HepG2 (cell line): ENCODE results near the gene AHCY. TPM values are rescaled to one million over a fixed set of nuclear protein-coding genes. Genes with fewer than 3 reads are reported as not detected.

Experiments used
- HMGA1 ChIP-seq: sonication (generic); formaldehyde crosslinking; conservative IDR thresholded peaks from 2 replicates; pipeline ENCODE4 v1.4.0; 2020; ENCODE audit warnings: missing genetic modification reagents
- IRF1 ChIP-seq: sonication (generic); formaldehyde crosslinking; IDR thresholded peaks from 2 replicates; pipeline ENCODE4 v1.4.0; 2020; ENCODE audit warnings: low read depth, mild to moderate bottlenecking, missing genetic modification reagents
- JUN ChIP-seq: sonication (generic); formaldehyde crosslinking; IDR thresholded peaks from 2 replicates; pipeline ENCODE4 v1.4.0; 2020; ENCODE audit warnings: mild to moderate bottlenecking, missing genetic modification reagents
- KLF6 ChIP-seq: IDR thresholded peaks from 2 replicates; pipeline ENCODE4 v1.8.0; 2016; ENCODE audit warnings: missing biosample characterization, missing genetic modification reagents
- LCORL ChIP-seq, 2 experiments: fragments of 450-650 bp in 1 of 2; sonication (generic) in 1 of 2; formaldehyde crosslinking in 1 of 2; IDR thresholded peaks; 2 replicates each; pipeline versions ENCODE4 v1.5.0 to v1.6.1; 2017 to 2020; ENCODE audit warnings: antibody characterized with exemption in 1 of 2, missing genetic modification reagents in 1 of 2
- MEIS2 ChIP-seq: sonication (generic); formaldehyde crosslinking; IDR thresholded peaks from 2 replicates; pipeline ENCODE4 v1.9.0; 2021; ENCODE audit warnings: mild to moderate bottlenecking, missing genetic modification reagents
- REST ChIP-seq, 2 experiments: IDR thresholded peaks; 2 replicates each; pipeline ENCODE4 v1.6.1; 2011 to 2012; ENCODE audit warnings: low read length in 2 of 2, borderline replicate concordance in 1 of 2, low read depth in 1 of 2, mild to moderate bottlenecking in 1 of 2, moderate library complexity in 1 of 2
- RXRB ChIP-seq: IDR thresholded peaks from 2 replicates; pipeline ENCODE4 v1.6.1; 2016; ENCODE audit warnings: borderline replicate concordance, missing genetic modification reagents, missing compliant biosample characterization
- SRSF1 ChIP-seq: fragments of 200-400 bp; formaldehyde crosslinking; optimal IDR thresholded peaks from 2 replicates; pipeline ENCODE3; 2017; ENCODE audit warnings: mild to moderate bottlenecking, low read depth, low read length, moderate library complexity
- ZNF18 ChIP-seq: sonication (generic); formaldehyde crosslinking; IDR thresholded peaks from 2 replicates; pipeline ENCODE4 v1.8.0; 2022; ENCODE audit warnings: mild to moderate bottlenecking, missing genetic modification reagents; ENCODE audit not compliant: insufficient replicate concordance
- ZNF260 ChIP-seq: sonication (generic); formaldehyde crosslinking; IDR thresholded peaks from 2 replicates; pipeline ENCODE4 v1.4.0; 2020; ENCODE audit warnings: missing genetic modification reagents, low read depth, mild to moderate bottlenecking, borderline replicate concordance
- ZNF280B ChIP-seq: sonication (generic); formaldehyde crosslinking; IDR thresholded peaks from 2 replicates; pipeline ENCODE4 v1.5.0; 2020; ENCODE audit warnings: missing genetic modification reagents, mild to moderate bottlenecking, borderline replicate concordance
- ZNF556 ChIP-seq: sonication (generic); formaldehyde crosslinking; IDR thresholded peaks from 2 replicates; pipeline ENCODE4 v1.4.0; 2020; ENCODE audit warnings: mild to moderate bottlenecking, missing genetic modification reagents, borderline replicate concordance
- ZNF615 ChIP-seq: sonication (generic); formaldehyde crosslinking; IDR thresholded peaks from 2 replicates; pipeline ENCODE4 v1.5.0; 2020; ENCODE audit warnings: mild to moderate bottlenecking, missing genetic modification reagents, borderline replicate concordance
- ZNF678 ChIP-seq: sonication (generic); formaldehyde crosslinking; IDR thresholded peaks from 2 replicates; pipeline ENCODE4 v1.4.0; 2020; ENCODE audit warnings: mild to moderate bottlenecking, missing genetic modification reagents
- polyA plus RNA-seq, 8 experiments: library from polyadenylated mRNA; depleted of rRNA in 3 of 8; stranded (reverse) in 7 of 8; unstranded in 1 of 8; fragments of >200 nt; fragmentation: Illumina TruSeq in 4 of 8; extraction: Trizol in 4 of 8; gene quantifications; 2 replicates each; pipeline versions ENCODE4 v1.2.1 to v1.2.3, GENCODE V29; 2011 to 2016; ENCODE audit warnings: low read depth in 4 of 8, missing spikeins in 1 of 8, mixed read lengths in 1 of 8; ENCODE audit not compliant: insufficient read depth in 1 of 8
- total RNA-seq, 5 experiments: library from RNA; depleted of rRNA; stranded (reverse); fragments of >200 nt; fragmentation: Illumina TruSeq; extraction: Trizol; gene quantifications; 2 replicates each; pipeline ENCODE4 v1.2.3, GENCODE V29; 2016; ENCODE audit warnings: low read depth in 1 of 5
- TF ChIP-seq, protein P1 (sequence below): sonication (generic); formaldehyde crosslinking; IDR thresholded peaks from 2 replicates; pipeline ENCODE4 v1.4.0; 2020; ENCODE audit warnings: missing genetic modification reagents
- TF ChIP-seq, protein P2 (sequence below): sonication (generic); formaldehyde crosslinking; IDR thresholded peaks from 2 replicates; pipeline ENCODE4 v1.4.0; 2020; ENCODE audit warnings: missing genetic modification reagents, low read depth, mild to moderate bottlenecking, borderline replicate concordance

AHCY gene
- total and polyA plus RNA-seq, 2 of the 13 experiments (the other 11 are each of a cell fraction or from before 2014, with no cell fraction given) = 407 to 419 TPM

- TF ChIP-seq ZNF260 (CRISPR knock-in tag) (no peak), ZNF678 (CRISPR knock-in tag) (no peak), IRF1 (CRISPR knock-in tag) (no peak), REST (IDR thresholded peaks at IDR 0.05; ENCODE audit: borderline replicate concordance in 1 of 2, low read depth in 1 of 2, low read length in 2 of 2) (no peak), LCORL (IDR thresholded peaks at IDR 0.05) (no peak), LCORL (CRISPR knock-in tag; IDR thresholded peaks at IDR 0.05) (no peak), SRSF1 (no peak), RXRB (no peak), MEIS2 (CRISPR knock-in tag) (no peak), ZNF18 (no peak), ZNF556 (CRISPR knock-in tag) (no peak), ZNF280B (no peak; the same call in 1 of the 2 replicates), JUN (CRISPR knock-in tag) (no peak), ZNF615 (CRISPR knock-in tag) (no peak), KLF6 (CRISPR knock-in tag) (no peak), HMGA1 (no peak)
- TF ChIP-seq, protein P1, sequence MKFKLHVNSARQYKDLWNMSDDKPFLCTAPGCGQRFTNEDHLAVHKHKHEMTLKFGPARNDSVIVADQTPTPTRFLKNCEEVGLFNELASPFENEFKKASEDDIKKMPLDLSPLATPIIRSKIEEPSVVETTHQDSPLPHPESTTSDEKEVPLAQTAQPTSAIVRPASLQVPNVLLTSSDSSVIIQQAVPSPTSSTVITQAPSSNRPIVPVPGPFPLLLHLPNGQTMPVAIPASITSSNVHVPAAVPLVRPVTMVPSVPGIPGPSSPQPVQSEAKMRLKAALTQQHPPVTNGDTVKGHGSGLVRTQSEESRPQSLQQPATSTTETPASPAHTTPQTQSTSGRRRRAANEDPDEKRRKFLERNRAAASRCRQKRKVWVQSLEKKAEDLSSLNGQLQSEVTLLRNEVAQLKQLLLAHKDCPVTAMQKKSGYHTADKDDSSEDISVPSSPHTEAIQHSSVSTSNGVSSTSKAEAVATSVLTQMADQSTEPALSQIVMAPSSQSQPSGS (CRISPR knock-in tag) = no peak
- TF ChIP-seq, protein P2, sequence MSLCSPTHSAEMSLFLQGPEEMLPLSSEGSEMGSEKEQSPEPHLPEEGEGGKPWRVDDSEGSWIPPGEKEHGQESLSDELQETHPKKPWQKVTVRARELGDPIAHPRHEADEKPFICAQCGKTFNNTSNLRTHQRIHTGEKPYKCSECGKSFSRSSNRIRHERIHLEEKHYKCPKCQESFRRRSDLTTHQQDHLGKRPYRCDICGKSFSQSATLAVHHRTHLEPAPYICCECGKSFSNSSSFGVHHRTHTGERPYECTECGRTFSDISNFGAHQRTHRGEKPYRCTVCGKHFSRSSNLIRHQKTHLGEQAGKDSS (CRISPR knock-in tag) = peak; percentile 26; the same call in 1 of the 2 replicates
These were observed 40.5 kb downstream of the AHCY start (continued) for GRCh38 chr20:34262488-34263288.
